Measurements from ENCODE around the gene TINCR.
A peak's percentile ranks its signal among the peaks of the same experiment; 100 is the strongest.
"Not testable (repeated sequence)": the region's sequence is repeated elsewhere in the genome, so short reads cannot be mapped to it uniquely, and the experiment has no call there.

Gene TINCR

GRCh38 chr19:5540208-5540607 lies 27.5 kb downstream of the TINCR start:
- TF ChIP-seq ZC3H10 (CRISPR knock-in tag; IDR thresholded peaks at IDR 0.05) (no peak), ZNF565 (CRISPR knock-in tag; conservative IDR thresholded peaks at IDR 0.05; ENCODE audit: low read depth) (no peak), ESRRG (CRISPR knock-in tag; IDR thresholded peaks at IDR 0.05) (no peak), CSDC2 (CRISPR knock-in tag; IDR thresholded peaks at IDR 0.05) (no peak), CSRNP3 (CRISPR knock-in tag; IDR thresholded peaks at IDR 0.05) (no peak), GLIS3 (CRISPR knock-in tag; IDR thresholded peaks at IDR 0.05) (no peak), ZNF70 (CRISPR knock-in tag; IDR thresholded peaks at IDR 0.05) (no peak), RARB (CRISPR knock-in tag; IDR thresholded peaks at IDR 0.05) (no peak), PPARA (CRISPR knock-in tag; IDR thresholded peaks at IDR 0.05; ENCODE audit: borderline replicate concordance) (no peak), ZFP30 (CRISPR knock-in tag; IDR thresholded peaks at IDR 0.05) (no peak), ZNF8 (CRISPR knock-in tag; IDR thresholded peaks at IDR 0.05) (no peak), POU6F1 (CRISPR knock-in tag; IDR thresholded peaks at IDR 0.05; ENCODE audit: borderline replicate concordance, low read depth) (no peak), OSR1 (CRISPR knock-in tag; IDR thresholded peaks at IDR 0.05) (no peak), ZFP3 (CRISPR knock-in tag; IDR thresholded peaks at IDR 0.05) (no peak), TCF4 (CRISPR knock-in tag; IDR thresholded peaks at IDR 0.05; ENCODE audit: borderline replicate concordance) (no peak)
- TF ChIP-seq, protein P1, sequence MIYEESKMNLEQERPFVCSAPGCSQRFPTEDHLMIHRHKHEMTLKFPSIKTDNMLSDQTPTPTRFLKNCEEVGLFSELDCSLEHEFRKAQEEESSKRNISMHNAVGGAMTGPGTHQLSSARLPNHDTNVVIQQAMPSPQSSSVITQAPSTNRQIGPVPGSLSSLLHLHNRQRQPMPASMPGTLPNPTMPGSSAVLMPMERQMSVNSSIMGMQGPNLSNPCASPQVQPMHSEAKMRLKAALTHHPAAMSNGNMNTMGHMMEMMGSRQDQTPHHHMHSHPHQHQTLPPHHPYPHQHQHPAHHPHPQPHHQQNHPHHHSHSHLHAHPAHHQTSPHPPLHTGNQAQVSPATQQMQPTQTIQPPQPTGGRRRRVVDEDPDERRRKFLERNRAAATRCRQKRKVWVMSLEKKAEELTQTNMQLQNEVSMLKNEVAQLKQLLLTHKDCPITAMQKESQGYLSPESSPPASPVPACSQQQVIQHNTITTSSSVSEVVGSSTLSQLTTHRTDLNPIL (CRISPR knock-in tag; IDR thresholded peaks at IDR 0.05; ENCODE audit: low read depth) = no peak
- no peak for ATAC-seq

DNA sequence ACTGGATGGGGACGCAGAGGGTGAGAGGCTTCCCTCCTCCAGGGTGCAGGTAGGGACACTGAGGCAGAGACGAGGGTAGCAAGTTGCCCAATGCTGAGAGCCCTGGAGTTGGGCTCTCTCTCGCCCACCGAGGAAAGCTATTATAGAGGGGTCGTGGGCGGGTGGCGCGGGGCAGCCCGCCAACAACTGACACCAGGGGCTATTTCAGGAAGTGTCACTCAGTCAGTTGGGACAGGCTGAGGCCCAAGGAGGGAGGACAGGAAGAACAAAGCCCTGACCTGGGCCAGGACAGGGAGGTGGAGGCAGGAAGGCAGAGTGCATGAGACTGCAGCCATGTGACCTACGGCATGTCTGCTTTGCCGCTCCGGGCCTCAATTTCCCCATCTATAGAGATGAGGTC lies 29.9 kb downstream of the TINCR start:
- ATAC-seq = no peak
- TF ChIP-seq ZC3H10 (CRISPR knock-in tag; IDR thresholded peaks at IDR 0.05) = no peak
- TF ChIP-seq PATZ1 (CRISPR knock-in tag; IDR thresholded peaks at IDR 0.05; ENCODE audit: borderline replicate concordance) = no peak
- no peak for TF ChIP-seq ZNF565 (CRISPR knock-in tag; conservative IDR thresholded peaks at IDR 0.05; ENCODE audit: low read depth)
- no peak for TF ChIP-seq OSR1 (CRISPR knock-in tag; IDR thresholded peaks at IDR 0.05)
- no peak for TF ChIP-seq SNAI2 (CRISPR knock-in tag; IDR thresholded peaks at IDR 0.05)

GRCh38 chr19:5536982-5537579 lies 30.7 kb downstream of the TINCR start:
- not testable (repeated sequence) for ATAC-seq

DNA sequence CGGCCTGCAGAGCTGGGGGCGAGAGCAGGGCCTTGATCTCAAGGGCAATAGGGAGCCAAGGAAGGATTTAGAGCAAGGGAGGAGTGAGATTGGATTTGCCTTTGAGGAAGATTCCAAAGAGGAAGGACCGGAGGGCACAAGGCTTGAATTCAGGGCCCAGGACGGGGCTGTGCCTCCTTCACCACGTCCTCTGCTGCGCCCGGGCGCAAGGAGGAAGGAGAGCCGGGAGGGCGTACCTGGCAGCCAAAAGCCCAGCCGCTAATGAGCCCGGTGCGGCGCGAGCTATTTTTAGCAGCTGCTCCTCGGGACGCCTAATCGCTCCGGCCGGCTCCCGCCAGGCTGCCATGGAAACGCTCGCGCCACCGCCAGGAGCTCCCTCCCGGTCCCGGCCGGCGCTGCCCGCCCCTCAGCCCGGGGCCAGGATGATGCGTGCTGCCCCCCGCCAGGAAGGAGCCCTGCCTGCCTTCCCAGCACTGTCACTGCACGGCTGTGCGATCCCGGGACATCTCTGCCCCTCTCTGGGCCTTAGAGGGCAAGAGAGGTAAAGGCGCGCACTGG lies 31.3 kb downstream of the TINCR start:
- peak; percentile 52 for ATAC-seq
- TF ChIP-seq TCF4 (CRISPR knock-in tag; IDR thresholded peaks at IDR 0.05; ENCODE audit: borderline replicate concordance) (no peak), POU6F1 (CRISPR knock-in tag; IDR thresholded peaks at IDR 0.05; ENCODE audit: borderline replicate concordance, low read depth) (no peak), OSR1 (CRISPR knock-in tag; IDR thresholded peaks at IDR 0.05) (no peak)
